Mucosa of gallbladder (tissue), 1 donor: Measurements from ENCODE around the gene GNGT1. TPM values are rescaled to one million over a fixed set of nuclear protein-coding genes. Genes with fewer than 3 reads are reported as not detected.

Source experiments
- DNase-seq: peaks from one replicate; pipeline ENCODE4 v3.0.0-alpha.2; 2020; ENCODE audit warnings: low spot score
- total RNA-seq: library from RNA; stranded (reverse); gene quantifications from one replicate; pipeline ENCODE4 v1.2.1, GENCODE V29; 2021
- donor health status: DM: no; HTN: no; CAD: no.

Gene GNGT1
- total RNA-seq, result not detected

GRCh38 chr7:93906267-93906666 is at the start of gene GNGT1:
GNGT1 (plus strand) TSS chr7:93906567; CDS start chr7:93906747, 180 bp downstream.
- DNase-seq, result no peak

DNA sequence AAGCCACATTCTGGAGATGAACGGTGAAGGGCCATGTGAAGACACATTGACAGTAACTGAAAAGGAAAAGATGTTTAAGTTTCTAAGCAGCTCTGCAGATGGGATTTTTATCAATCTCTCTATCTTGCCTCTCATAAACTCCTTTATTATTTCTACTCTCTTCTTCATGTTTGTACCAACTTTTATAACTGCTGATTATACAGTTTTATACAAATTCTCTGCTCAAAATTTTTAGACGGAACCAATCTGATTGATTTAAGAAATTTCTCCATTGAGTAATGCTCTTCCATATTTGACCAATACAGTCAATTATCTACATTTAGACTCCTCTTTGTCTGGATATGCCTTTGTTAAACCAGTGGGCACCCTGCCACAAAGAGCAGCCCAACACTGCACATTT is 47.5 kb upstream of the GNGT1 start:
- DNase-seq, result no peak

- DNase-seq, result no peak
These were observed 46.1 kb upstream of the GNGT1 start for GRCh38 chr7:93860261-93860660.

DNA sequence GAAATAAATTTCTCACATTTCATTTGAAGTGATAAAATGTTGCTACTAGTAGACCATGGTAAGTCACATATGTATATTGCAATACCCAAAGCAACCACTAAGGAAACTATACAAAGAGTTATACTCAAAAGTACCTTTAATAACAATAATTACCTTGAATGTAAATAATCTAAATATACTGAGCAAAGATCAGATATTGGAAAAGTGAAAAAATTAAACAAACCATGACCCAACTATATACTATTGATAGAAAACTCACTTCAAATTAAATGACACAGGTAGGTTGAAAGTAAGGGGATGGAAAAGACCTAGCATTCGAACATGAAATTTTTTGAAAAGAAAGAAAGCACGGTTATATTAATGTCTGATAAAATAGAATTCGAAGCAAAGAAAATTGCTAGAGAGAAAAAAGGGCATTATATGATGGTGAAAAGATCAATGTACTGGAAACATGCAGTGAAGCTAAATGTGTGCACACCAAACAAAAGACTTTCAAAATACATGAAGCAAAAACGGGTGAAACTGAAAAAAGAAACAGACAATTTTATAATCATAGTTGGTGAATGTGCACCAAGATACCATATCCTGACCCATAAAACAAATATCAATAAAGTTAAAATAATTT is 44.9 kb upstream of the GNGT1 start:
- no peak for DNase-seq

GRCh38 chr7:93862651-93863050 is 43.7 kb upstream of the GNGT1 start:
- no peak for DNase-seq

DNA sequence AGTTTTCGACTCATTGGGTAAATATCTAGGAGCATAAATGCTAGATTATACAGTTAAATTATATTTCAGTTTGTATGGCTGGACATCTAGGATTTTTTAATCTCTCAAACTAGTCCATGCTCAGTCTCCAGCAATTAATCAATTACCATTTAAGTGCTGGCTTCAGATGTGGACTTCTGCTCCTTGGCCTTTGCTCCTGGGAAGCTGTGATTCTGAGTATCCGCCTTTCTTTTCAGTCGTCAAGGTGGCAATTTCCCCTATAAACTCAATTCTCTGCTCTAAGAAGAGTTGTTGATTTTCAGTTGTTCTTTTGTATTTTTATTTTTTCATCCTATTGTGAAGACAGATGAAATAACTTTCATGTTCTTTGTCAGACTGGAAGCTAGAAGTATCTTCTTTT is 39.5 kb upstream of the GNGT1 start:
- DNase-seq, result no peak

- DNase-seq, result no peak
These were observed 32.3 kb upstream of the GNGT1 start for GRCh38 chr7:93873998-93874574.

DNA sequence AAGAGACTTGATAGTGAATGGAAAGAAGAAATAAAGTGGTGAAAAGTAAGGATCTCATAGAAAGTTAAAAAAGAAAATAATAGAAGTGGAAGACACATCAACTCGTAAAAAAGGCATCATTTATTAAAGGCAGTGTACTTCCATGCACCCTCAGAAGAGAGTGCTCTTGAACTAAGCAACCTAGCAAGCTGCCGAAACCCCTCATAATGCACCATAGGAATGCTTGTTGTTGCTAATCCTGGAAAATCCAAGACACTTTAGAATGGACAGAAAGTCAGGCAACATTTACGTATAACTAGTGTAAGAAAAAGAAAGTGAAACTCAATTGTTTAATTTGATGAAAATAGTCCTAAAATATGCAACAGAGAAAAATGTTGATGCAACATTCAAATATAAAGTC is 28.6 kb upstream of the GNGT1 start:
- no peak for DNase-seq

GRCh38 chr7:93879356-93879755 is 27.0 kb upstream of the GNGT1 start:
- no peak for DNase-seq

GRCh38 chr7:93882468-93882867 is 23.9 kb upstream of the GNGT1 start:
- no peak for DNase-seq

- no peak for DNase-seq
These were observed 23.1 kb upstream of the GNGT1 start for GRCh38 chr7:93883078-93883916.

GRCh38 chr7:93883917-93884345 is 22.4 kb upstream of the GNGT1 start:
- no peak for DNase-seq

DNA sequence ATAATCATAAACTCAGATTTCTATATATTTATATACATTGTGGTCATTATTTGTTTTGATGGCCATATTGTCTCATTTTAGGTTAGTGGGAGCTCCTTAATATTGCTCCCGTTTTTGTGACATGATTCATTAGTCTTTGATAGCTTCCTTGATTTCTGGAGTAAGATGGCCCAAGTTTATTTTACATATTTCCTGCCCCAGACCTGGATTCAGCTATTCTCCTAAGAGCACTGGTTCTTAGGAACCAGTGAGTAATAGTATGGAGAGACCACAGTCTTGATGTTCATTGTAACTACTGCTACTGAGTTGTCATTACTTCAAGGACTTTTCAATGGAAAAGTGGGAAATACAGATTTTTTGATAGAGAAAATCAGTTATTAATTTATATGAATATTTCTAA is 21.8 kb upstream of the GNGT1 start:
- no peak for DNase-seq

- no peak for DNase-seq
These were observed 17.1 kb upstream of the GNGT1 start for GRCh38 chr7:93889261-93889660.

GRCh38 chr7:93890041-93890463 is 16.3 kb upstream of the GNGT1 start:
- peak; percentile 11 for DNase-seq

DNA sequence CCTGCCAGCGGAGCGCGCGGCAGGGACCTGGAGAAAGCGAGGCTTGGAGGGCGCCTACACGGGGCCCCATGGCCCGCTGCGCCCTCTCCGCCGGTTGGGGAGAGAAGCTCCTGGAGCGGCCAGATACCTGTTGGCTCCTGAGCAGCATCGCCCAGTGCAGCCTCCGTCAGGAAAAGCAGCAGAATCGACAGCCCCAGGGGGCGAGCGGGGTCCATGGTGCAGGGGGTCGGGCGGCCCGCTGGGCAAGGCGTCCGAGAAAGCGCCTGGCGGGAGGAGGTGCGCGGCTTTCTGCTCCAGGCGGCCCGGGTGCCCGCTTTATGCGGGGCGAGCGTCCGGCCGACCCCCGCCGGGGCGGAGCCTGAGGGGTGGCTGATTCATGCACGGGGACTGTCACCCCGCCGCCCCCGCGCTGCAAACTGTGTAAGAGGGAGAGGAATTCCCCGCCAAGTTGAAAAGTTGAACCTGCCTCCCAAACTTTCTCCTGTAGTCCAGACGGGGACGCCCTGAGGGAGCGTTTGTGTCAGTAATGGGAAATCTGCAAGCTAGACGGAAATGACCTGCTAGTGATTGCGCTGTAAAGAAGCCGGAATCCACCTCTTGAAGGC is 15.8 kb upstream of the GNGT1 start, which contains the start of gene TFPI2:
Gene TFPI2 (minus strand): TSS at position 290 of the 605 bp plus-strand sequence. CDS start 75 bp downstream, at position 215.
- peak; percentile 10 for DNase-seq

- no peak for DNase-seq
These were observed 11.9 kb upstream of the GNGT1 start for GRCh38 chr7:93894426-93894825.

- no peak for DNase-seq
These were observed 11.3 kb upstream of the GNGT1 start for GRCh38 chr7:93894966-93895640.

DNA sequence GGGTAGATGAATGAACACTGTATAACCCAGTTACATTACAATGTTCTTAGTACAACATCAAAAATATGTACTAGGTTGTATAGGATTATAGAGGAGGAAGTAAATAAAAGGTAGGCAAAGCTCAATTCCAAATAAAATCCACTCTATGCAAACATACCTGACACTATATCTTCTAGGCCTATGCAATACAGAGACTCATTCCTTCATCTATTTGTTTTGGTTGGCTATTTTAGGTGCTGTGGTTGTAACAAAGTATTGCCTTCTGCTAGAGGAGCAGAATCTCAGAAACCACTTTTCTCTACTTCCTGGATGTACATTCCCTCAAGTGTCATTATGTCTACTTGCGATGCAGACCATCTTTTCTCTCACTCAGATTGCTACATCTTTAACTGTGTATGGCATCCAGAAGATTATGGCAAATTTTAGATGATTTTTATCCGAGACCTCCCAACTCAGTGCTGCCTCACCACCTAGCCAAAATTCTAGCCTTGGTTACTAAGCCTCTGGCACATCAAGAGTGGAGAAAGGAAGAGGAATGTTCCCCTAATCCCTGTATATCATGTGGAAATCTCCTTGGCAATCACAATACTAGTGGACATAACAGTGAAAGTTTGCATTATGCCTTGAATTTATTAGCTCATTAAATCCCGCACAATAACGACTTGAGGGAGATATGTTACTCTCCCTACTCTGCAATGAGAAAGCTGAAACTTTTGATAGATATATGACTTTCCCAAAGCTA is 10.3 kb upstream of the GNGT1 start:
- no peak for DNase-seq

DNA sequence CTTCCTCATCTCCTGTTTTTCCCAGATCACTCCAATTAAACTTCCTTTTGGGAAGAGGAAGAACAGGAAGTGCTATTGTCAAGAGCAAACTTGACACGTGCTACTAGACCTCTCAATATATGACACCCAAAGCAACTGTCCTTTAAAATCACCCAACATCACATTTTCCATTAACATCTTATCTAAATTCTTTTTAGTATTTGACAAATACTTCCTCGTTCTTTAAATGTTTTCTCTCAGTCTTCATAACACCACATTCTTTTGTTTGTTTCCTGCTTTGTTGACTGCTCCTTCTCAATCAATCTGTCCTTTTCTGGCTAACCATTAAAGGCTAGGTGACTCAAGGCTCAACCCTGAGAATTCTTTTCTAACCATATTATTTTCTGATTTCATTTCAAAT is 8.7 kb upstream of the GNGT1 start:
- no peak for DNase-seq

GRCh38 chr7:93902777-93903423 is 3.5 kb upstream of the GNGT1 start:
- no peak for DNase-seq
